HuH-7 (cell line): Measurements from ENCODE around the gene CTSZ.
"Not testable (repeated sequence)": the region's sequence is repeated elsewhere in the genome, so short reads cannot be mapped to it uniquely, and the experiment has no call there.

ENCODE experiments used
- DNase-seq: peaks from one replicate; pipeline ENCODE4 v3.0.0; 2011; ENCODE audit warnings: low spot score

Gene CTSZ

GRCh38 chr20:58978351-58979190 is 28.5 kb downstream of the CTSZ start:
- no peak for DNase-seq

- DNase-seq = no peak
Measured at GRCh38 chr20:58976061-58976730, 30.9 kb downstream of the CTSZ start.

- no peak for DNase-seq
Measured at GRCh38 chr20:58975353-58975752, 31.7 kb downstream of the CTSZ start.

GRCh38 chr20:58973866-58974265 is 33.2 kb downstream of the CTSZ start:
- no peak for DNase-seq

- no peak for DNase-seq
Measured at GRCh38 chr20:58973179-58973578, 33.9 kb downstream of the CTSZ start.

DNA sequence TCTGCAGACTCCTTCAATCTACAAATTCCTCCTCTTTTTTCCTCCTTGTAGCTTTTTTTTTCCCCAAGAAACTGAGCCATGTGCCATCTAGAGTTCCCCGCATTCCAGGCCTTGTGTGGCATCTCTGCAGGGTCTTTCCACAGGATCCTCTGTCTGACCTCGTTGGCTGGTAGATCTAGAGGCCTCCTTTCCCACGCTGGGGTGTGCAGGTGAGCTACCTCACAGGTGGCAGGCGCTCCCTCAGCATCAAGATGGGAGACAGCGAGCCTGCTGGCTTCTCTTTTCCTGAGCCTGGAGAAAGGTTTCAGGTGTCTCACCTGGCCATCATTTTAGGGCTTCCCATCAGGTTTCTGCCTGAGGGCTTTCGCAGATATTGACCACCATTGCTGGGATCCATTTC is 35.6 kb downstream of the CTSZ start:
- DNase-seq = no peak

GRCh38 chr20:58970146-58970545 is 36.9 kb downstream of the CTSZ start:
- no peak for DNase-seq

GRCh38 chr20:58969439-58969838 is 37.6 kb downstream of the CTSZ start:
- DNase-seq = no peak

GRCh38 chr20:58967652-58968429 is 39.2 kb downstream of the CTSZ start:
- DNase-seq = no peak

GRCh38 chr20:58965270-58966064 is 41.6 kb downstream of the CTSZ start:
- no peak for DNase-seq

- DNase-seq = not testable (repeated sequence)
Measured at GRCh38 chr20:58963922-58964321, 43.1 kb downstream of the CTSZ start.

- DNase-seq = no peak
Measured at GRCh38 chr20:58963060-58963584, 43.9 kb downstream of the CTSZ start.

DNA sequence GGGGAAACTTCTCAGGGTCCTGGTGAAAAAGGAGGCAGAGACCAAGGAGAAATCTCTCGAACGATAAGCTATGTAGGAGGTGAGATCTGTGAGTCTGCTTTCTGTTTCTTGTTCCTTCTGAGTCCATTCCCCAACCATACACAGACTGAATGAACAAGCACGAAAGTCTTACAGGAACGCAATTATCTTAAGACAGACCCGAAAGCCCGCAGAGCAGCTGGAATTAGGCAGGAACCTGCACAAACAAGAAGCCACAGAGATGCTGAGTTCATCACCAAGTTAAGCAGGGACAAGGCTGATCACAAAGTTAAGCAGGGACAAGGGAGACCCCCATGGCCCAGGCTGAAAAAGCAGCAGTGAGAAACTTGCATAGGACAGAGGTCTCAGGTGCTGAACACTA is 47.4 kb downstream of the CTSZ start:
- no peak for DNase-seq

- DNase-seq = no peak
Measured at GRCh38 chr20:58956078-58956477, 51.0 kb downstream of the CTSZ start.

DNA sequence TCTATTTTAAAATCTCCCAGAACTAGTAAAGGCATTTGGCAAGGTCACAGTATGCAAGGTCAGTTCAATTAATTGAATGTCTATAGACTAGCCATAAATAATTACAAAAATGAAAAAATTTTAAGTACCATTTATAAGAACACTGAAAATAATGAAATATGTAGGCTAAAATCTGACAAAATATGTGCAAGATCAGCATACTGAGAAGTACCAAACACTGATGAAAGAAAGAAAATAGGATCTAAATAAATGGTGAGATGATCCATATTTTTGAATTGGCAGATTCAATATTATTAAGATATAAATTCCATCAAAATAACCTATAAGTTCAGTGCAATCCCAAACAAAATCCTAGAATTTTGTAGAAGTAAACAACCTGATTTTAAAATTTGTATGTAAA is 54.0 kb downstream of the CTSZ start:
- DNase-seq = no peak

- no peak for DNase-seq
Measured at GRCh38 chr20:58950603-58951002, 56.5 kb downstream of the CTSZ start.

- DNase-seq = not testable (repeated sequence)
Measured at GRCh38 chr20:58947797-58948388, 59.2 kb downstream of the CTSZ start.

DNA sequence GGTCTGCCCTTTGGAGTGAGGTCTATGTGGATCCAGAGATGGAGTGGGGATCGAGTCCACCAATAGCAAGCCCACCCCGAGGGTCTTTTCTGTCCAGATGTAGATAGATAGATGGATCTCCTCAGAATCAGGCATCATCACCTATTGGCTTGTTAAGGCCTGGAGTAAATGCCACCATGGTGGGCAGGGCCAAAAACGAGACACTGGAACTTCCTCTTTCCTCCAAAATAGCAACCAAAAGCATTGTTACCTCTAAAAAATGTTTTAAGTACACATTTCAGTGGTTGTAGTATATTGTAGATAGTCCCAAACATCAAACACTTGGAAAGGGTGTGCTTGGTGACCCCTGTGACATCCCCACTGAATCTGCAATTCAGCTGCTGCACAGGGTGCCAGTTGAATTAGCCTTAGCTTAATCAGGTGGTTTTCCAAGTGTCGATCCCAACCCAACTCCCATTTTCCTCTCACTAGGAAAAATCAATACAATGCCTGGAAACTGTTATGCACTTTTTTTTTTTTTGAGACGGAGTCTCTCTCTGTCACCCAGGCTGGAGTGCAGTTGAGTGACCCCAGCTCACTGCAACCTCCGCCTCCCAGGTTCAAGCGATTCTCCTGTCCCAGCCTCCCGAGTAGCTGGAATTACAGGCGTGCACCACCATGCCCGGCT is 61.0 kb downstream of the CTSZ start:
- DNase-seq = no peak
